NCI-H2171 treated with DMSO at 0.1 percent for 48 hours (cell line): ENCODE data around the gene DIP2C.
"Not testable (repeated sequence)": the region's sequence is repeated elsewhere in the genome, so short reads cannot be mapped to it uniquely, and the experiment has no call there.

Experiments
- DNase-seq: peaks from one replicate; lab custom pipeline; 2025; lab: John Stamatoyannopoulos, UW

DIP2C gene

GRCh38 chr10:482051-482501 lies 207.4 kb downstream of the DIP2C start:
- no peak for DNase-seq

GRCh38 chr10:481628-482027 lies 207.8 kb downstream of the DIP2C start:
- no peak for DNase-seq

- DNase-seq = peak; percentile 76
Observed at GRCh38 chr10:480928-481552, 208.4 kb downstream of the DIP2C start.

- peak; percentile 10 for DNase-seq
Observed at GRCh38 chr10:480498-480927, 209.0 kb downstream of the DIP2C start.

GRCh38 chr10:479706-480497 lies 209.6 kb downstream of the DIP2C start:
- not testable (repeated sequence) for DNase-seq

- DNase-seq = no peak
Observed at GRCh38 chr10:478471-479245, 210.8 kb downstream of the DIP2C start.

GRCh38 chr10:477620-478019 lies 211.8 kb downstream of the DIP2C start:
- no peak for DNase-seq

- DNase-seq = no peak
Observed at GRCh38 chr10:476455-476780, 213.1 kb downstream of the DIP2C start.

- DNase-seq = no peak
Observed at GRCh38 chr10:475709-476454, 213.6 kb downstream of the DIP2C start.

- DNase-seq = no peak
Observed at GRCh38 chr10:474946-475345, 214.5 kb downstream of the DIP2C start.

GRCh38 chr10:474406-474805 lies 215.1 kb downstream of the DIP2C start:
- DNase-seq = no peak

GRCh38 chr10:472241-472910 lies 217.1 kb downstream of the DIP2C start:
- DNase-seq = no peak

GRCh38 chr10:470339-471003 lies 219.0 kb downstream of the DIP2C start:
- no peak for DNase-seq

GRCh38 chr10:469947-470338 lies 219.5 kb downstream of the DIP2C start:
- no peak for DNase-seq

GRCh38 chr10:459743-460142 lies 229.7 kb downstream of the DIP2C start:
- no peak for DNase-seq

GRCh38 chr10:458421-458851 lies 231.0 kb downstream of the DIP2C start:
- no peak for DNase-seq

GRCh38 chr10:456486-456885 lies 233.0 kb downstream of the DIP2C start:
- no peak for DNase-seq

- DNase-seq = no peak
Observed at GRCh38 chr10:454860-455259, 234.6 kb downstream of the DIP2C start.

- no peak for DNase-seq
Observed at GRCh38 chr10:453647-454046, 235.8 kb downstream of the DIP2C start.

- no peak for DNase-seq
Observed at GRCh38 chr10:452512-453426, 236.7 kb downstream of the DIP2C start.
